A673 (cell line): Measurements from ENCODE around the gene MRM2.

Experiments used
- EZH2 ChIP-seq: fragments of 200-600 bp; sonication (generic); IDR thresholded peaks from 2 replicates; pipeline ENCODE4 v1.6.1; 2017; ENCODE audit warnings: borderline replicate concordance, low read depth, mild to moderate bottlenecking, mixed read lengths, antibody characterized with exemption, low read length; ENCODE audit not compliant: poor library complexity, severe bottlenecking
- TF ChIP-seq, protein P1 (sequence below): fragments of 300-800, 200-600 bp; sonication (generic); conservative IDR thresholded peaks from 2 replicates; pipeline ENCODE4 v1.5.1; 2017; ENCODE audit warnings: low read depth, mild to moderate bottlenecking, antibody characterized with exemption, low read length, moderate library complexity, mixed read lengths

DNA sequence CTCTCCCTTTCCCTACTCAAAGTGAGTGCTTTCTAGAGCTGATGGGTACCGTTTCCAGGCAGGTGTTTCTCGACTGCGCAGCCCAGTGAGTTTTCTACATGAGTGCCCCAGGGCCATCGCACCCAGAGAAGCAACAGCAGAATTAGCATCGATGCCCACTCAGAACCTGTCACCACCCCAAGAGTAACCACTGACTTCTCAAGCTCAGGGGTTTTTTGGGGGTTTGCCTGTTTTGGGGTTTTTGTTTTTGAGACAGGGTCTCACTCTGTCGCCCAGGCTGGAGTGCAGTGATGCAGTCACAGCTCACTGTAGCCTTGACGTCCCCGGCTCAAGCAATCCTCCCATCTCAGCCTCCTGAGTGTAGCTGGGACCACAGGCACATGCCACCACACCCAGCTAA, 46.5 kb upstream of the MRM2 start:
- TF ChIP-seq, protein P1, sequence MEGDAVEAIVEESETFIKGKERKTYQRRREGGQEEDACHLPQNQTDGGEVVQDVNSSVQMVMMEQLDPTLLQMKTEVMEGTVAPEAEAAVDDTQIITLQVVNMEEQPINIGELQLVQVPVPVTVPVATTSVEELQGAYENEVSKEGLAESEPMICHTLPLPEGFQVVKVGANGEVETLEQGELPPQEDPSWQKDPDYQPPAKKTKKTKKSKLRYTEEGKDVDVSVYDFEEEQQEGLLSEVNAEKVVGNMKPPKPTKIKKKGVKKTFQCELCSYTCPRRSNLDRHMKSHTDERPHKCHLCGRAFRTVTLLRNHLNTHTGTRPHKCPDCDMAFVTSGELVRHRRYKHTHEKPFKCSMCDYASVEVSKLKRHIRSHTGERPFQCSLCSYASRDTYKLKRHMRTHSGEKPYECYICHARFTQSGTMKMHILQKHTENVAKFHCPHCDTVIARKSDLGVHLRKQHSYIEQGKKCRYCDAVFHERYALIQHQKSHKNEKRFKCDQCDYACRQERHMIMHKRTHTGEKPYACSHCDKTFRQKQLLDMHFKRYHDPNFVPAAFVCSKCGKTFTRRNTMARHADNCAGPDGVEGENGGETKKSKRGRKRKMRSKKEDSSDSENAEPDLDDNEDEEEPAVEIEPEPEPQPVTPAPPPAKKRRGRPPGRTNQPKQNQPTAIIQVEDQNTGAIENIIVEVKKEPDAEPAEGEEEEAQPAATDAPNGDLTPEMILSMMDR, result no peak
- TF ChIP-seq EZH2, result no peak
